AG10803 (cell line): ENCODE measurements around the gene ITPRID1.

Experiments used
- DNase-seq: peaks from one replicate; pipeline ENCODE4 v3.0.0; 2010; ENCODE audit warnings: low read depth
- H3K4me3 ChIP-seq: 2 replicates; pipeline ENCODE4 v1.5.1; 2011; ENCODE audit warnings: mild to moderate bottlenecking, low read length, control low read depth
- TF ChIP-seq, protein P1 (sequence below): conservative IDR thresholded peaks from 2 replicates; pipeline ENCODE4 v1.5.1; 2011; ENCODE audit warnings: mild to moderate bottlenecking, low read length, control low read depth, inconsistent platforms

Gene ITPRID1

DNA sequence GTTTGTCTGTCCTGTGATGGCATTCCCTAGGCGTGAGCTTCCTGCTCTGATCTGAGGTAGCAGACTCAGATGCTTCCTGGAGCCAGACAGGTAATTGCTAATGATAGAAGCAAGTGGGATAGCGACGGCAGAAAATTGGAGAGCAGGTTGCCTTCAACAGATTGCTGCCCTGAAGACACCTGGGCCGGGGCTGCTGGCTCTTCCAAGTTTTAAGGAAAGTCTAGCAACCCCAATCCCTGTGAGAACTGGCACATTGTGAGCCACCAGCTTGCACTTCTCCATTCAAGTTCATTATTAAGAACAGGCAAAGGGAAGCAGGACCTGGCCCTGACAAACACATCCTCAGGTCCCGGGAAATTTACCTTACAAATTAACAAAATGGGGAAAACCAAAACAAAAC lies 50.8 kb downstream of the ITPRID1 start:
- no peak for DNase-seq
- TF ChIP-seq, protein P1, sequence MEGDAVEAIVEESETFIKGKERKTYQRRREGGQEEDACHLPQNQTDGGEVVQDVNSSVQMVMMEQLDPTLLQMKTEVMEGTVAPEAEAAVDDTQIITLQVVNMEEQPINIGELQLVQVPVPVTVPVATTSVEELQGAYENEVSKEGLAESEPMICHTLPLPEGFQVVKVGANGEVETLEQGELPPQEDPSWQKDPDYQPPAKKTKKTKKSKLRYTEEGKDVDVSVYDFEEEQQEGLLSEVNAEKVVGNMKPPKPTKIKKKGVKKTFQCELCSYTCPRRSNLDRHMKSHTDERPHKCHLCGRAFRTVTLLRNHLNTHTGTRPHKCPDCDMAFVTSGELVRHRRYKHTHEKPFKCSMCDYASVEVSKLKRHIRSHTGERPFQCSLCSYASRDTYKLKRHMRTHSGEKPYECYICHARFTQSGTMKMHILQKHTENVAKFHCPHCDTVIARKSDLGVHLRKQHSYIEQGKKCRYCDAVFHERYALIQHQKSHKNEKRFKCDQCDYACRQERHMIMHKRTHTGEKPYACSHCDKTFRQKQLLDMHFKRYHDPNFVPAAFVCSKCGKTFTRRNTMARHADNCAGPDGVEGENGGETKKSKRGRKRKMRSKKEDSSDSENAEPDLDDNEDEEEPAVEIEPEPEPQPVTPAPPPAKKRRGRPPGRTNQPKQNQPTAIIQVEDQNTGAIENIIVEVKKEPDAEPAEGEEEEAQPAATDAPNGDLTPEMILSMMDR, result no peak
- no peak overlapping the region for H3K4me3 ChIP-seq

DNA sequence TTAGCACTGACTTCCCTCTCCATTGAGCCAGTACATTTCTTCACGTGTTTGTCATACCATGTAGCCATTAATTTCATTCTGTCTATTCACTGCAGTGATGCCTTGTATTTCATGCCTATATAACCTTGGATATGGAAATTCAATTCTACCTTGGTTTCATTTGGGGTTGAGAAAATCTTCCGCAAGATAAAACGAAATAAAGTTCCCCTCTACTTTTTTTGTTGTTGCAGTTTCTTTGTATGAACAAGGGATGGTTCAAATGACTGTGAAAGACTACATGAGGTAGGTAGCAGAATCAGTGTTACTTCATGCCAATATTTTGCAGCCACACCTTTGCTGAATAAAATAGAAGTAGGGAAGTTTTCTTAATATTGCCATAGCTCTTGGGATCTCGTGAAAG lies 55.6 kb downstream of the ITPRID1 start:
- TF ChIP-seq, protein P1, result no peak
- DNase-seq, result no peak
- no peak overlapping the region for H3K4me3 ChIP-seq

DNA sequence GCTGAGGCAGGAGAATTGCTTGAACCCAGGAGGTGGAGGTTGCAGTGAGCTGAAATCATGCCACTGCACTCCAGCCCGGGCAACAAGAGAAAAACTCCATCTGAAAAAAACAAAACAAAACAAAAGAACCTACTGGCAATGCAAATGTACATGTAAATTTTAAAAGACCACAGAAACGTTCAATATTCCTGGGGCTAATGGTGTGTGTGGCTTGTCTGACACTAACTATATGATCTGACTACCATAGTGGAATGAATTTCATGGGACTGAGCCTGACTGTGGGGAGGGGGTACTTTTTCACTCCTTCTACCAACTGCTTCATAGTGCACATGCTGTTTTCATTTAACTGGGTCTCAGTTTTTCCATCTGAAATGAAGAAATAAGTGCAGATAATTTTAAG lies 69.6 kb downstream of the ITPRID1 start:
- no peak overlapping the region for H3K4me3 ChIP-seq
- TF ChIP-seq, protein P1, result no peak
- DNase-seq, result no peak

DNA sequence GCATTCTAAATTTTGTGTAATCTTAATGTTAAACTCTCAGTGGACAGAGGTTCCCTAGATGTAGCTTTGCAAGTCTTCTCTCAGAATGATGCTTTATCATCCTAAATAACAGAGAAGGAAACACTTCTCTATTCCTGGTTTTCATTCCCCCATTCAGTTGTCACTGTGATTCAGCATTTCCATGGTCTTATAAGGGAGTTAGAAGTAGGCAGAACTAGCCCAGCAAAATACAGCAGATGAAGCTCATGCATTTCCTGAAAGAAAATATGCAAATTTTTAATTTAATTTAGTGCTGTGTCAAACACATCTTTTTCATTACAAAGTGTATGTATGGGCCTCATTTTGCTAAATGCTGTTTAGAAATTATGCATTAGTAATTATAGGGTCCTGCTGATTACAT lies 70.1 kb downstream of the ITPRID1 start:
- no peak for DNase-seq
- TF ChIP-seq, protein P1, result no peak
- H3K4me3 ChIP-seq, result no peak overlapping the region

DNA sequence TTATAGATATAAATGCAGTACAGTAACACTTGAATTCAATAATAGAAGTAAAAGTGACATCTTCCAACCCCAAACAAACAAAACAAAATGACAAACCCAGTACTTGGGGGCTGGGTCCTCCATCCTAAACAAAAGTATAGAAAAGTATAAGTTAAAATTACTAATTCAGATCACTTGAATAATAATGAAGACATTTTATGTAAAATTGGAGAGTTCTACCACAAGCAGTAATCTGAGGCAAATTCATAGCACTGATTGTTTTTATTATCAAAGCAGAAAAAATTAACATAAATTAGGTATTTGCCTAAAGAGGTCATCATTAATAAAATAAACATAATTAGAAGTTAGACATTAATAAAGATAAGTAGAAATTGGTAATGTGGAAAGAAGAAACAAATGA lies 81.5 kb downstream of the ITPRID1 start:
- TF ChIP-seq, protein P1, result no peak
- DNase-seq, result no peak
- no peak overlapping the region for H3K4me3 ChIP-seq

DNA sequence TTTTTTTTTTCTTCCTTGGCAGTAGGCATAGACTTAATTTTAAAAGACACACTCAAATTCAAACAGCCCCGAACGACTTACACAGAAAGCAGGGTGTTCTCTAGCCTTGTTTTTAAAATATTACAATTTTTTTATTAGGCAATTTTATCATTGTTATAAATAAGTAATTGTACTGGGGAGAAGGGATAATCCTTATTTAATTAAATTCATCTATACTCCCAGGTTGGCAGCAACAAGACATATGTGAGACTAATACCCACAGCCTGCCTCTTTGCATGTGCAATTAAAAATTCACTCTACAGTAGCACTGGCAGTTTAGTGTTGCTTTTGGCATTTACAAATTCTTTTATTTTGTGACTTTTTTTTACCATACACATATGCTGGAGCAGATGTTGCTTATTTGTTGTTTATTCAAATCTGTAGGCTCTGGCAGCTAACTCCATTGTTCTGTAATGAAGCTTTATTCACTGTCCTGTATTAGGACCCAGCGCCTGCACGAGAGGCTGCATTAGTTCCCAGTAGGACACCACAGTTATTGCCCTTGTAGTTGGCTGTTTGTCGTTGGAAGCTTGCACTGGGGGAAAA lies 88.2 kb downstream of the ITPRID1 start:
- no peak overlapping the region for H3K4me3 ChIP-seq
- DNase-seq, result no peak
- TF ChIP-seq, protein P1, result no peak

DNA sequence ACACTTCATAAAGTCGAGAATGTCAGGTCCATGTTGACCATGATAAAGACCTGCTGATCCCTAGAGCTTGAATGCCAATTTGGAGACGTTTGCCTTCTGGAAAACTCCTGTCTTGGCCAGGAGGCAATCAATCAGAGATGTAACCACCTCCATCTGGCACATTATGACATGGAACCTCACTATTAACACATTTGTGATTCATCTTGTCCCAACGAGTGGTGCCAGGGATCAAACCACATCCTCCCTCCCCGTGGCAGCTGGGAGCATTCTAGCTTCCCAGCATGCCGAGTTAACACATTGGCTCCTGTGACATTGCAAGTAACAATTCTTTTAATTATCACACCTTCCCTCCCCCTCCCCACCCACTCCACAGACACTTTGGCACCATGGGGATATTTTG lies 89.2 kb downstream of the ITPRID1 start:
- no peak overlapping the region for H3K4me3 ChIP-seq
- peak; percentile 11 for DNase-seq
- TF ChIP-seq, protein P1, result no peak
